ENCODE results near the gene SNX9.

DNA sequence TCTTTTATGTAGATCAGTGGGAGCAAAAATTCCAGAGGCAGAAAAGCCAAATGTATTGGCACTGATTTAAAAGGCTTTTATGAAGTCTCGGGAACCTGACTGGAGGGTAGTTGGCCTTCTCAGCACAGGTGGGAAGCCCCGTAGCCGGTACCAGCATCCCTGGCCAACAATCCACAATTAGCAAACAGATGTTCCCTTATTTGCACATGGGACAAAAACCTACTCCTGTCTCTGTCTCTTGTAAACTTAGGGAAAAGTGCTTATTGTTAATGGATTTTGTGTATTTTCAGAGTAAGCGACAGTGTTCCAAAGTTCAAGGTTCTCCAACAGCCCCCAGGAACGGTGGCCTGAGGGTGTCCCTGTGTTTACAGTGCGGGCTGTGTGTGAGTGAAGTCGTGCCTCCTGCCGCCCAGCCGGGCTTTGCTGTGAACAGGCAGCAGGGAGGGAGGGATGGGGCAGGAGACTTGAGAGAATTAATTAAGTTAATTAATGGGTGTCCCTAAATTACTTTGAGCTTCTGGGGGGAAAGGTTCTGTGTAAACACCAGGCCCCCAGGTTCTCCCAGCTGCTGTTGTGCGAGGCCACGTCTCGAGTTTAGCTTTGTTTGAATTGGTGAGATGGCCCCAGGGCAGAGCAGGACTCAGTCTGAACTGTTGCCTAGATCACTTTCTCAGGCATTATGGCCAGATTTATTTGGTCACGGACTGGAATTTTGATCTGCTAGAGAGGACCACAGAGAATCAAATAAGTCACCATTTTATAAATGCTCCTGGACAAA, 162.5 kb downstream of the SNX9 start:
- TF ChIP-seq EZH2 (IDR thresholded peaks at IDR 0.05; ENCODE audit: borderline replicate concordance, insufficient read depth, low read depth, low read length, poor library complexity, severe bottlenecking): no peak
- TF ChIP-seq, protein P1, sequence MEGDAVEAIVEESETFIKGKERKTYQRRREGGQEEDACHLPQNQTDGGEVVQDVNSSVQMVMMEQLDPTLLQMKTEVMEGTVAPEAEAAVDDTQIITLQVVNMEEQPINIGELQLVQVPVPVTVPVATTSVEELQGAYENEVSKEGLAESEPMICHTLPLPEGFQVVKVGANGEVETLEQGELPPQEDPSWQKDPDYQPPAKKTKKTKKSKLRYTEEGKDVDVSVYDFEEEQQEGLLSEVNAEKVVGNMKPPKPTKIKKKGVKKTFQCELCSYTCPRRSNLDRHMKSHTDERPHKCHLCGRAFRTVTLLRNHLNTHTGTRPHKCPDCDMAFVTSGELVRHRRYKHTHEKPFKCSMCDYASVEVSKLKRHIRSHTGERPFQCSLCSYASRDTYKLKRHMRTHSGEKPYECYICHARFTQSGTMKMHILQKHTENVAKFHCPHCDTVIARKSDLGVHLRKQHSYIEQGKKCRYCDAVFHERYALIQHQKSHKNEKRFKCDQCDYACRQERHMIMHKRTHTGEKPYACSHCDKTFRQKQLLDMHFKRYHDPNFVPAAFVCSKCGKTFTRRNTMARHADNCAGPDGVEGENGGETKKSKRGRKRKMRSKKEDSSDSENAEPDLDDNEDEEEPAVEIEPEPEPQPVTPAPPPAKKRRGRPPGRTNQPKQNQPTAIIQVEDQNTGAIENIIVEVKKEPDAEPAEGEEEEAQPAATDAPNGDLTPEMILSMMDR (IDR thresholded peaks at IDR 0.05): no peak

Measured in B cell (primary cell).